GM15510 (cell line): Measurements from ENCODE around the gene GPR18.

Experiments used
- POLR2A ChIP-seq: IDR thresholded peaks from 3 replicates; pipeline ENCODE4 v1.6.1; 2011; ENCODE audit warnings: borderline replicate concordance; ENCODE audit not compliant: insufficient read length; ENCODE audit errors: extremely low read depth

Gene GPR18

GRCh38 chr13:99280166-99280565 is 22.0 kb upstream of the GPR18 start:
- no peak for TF ChIP-seq POLR2A

GRCh38 chr13:99279637-99280036 is 21.5 kb upstream of the GPR18 start:
- TF ChIP-seq POLR2A, result no peak

GRCh38 chr13:99278843-99279242 is 20.7 kb upstream of the GPR18 start:
- TF ChIP-seq POLR2A, result no peak

GRCh38 chr13:99278200-99278599 is 20.0 kb upstream of the GPR18 start:
- no peak for TF ChIP-seq POLR2A

- no peak for TF ChIP-seq POLR2A
Observed at GRCh38 chr13:99277629-99278028, 19.4 kb upstream of the GPR18 start.

- no peak for TF ChIP-seq POLR2A
Observed at GRCh38 chr13:99276706-99277105, 18.5 kb upstream of the GPR18 start.

GRCh38 chr13:99275093-99275469 is 16.9 kb upstream of the GPR18 start:
- TF ChIP-seq POLR2A, result no peak

GRCh38 chr13:99273128-99273527 is 14.9 kb upstream of the GPR18 start:
- TF ChIP-seq POLR2A, result no peak

- no peak for TF ChIP-seq POLR2A
Observed at GRCh38 chr13:99272481-99272880, 14.3 kb upstream of the GPR18 start.

GRCh38 chr13:99271249-99271648 is 13.1 kb upstream of the GPR18 start:
- no peak for TF ChIP-seq POLR2A

GRCh38 chr13:99270518-99270917 is 12.3 kb upstream of the GPR18 start:
- no peak for TF ChIP-seq POLR2A

GRCh38 chr13:99269627-99270241 is 11.6 kb upstream of the GPR18 start:
- no peak for TF ChIP-seq POLR2A

- no peak for TF ChIP-seq POLR2A
Observed at GRCh38 chr13:99268822-99269221, 10.6 kb upstream of the GPR18 start.

GRCh38 chr13:99267927-99268326 is 9.7 kb upstream of the GPR18 start:
- TF ChIP-seq POLR2A, result no peak

- TF ChIP-seq POLR2A, result no peak
Observed at GRCh38 chr13:99266827-99267226, 8.6 kb upstream of the GPR18 start.

GRCh38 chr13:99265821-99266426 is 7.7 kb upstream of the GPR18 start:
- TF ChIP-seq POLR2A, result no peak

- no peak for TF ChIP-seq POLR2A
Observed at GRCh38 chr13:99265162-99265800, 7.1 kb upstream of the GPR18 start.

GRCh38 chr13:99264051-99264450 is 5.9 kb upstream of the GPR18 start:
- no peak for TF ChIP-seq POLR2A
